ENCODE data around the gene SH3RF1.

The SH3RF1 gene

DNA sequence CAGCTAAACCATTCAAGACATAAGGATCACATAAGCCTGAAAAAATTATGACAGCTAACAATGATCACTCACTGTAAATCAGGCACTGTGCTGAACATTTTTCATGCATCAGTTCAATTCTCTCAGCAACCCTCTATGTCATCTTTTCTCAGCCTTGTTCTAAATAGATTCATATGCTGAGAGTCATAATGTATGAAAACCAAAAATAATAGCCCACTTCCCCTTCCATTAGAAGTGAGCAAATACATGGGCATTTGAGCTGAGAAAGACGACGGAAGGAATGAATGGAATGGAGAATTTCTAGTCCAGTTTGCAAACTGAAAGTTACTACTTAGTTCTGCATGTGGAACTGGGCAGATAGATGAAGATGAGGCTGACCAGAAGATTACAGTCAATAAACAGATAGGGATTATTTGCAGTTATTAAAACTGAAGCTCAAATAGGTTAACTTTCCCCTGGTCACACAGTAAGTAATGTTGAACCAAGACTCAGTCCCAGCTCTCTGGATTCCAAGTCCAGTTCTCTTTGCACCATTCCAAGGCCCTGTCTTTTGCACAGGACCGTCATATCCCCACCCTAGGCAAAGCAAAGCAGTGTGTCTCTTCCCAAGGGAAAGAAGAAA, 1.6 kb upstream of the SH3RF1 start:
- peaks cover 2% of the 10 kb centered on the region in 2 experiments for H3K36me3 ChIP-seq (ENCODE audit: control insufficient read depth in 1 of 2, insufficient read depth in 2 of 2, low read length in 2 of 2)
- no peak overlapping the region for H2BK5ac ChIP-seq (ENCODE audit: low read depth, low read length, poor library complexity)
- no CpG with 5 or more reads among the region's 3 CpGs for WGBS (ENCODE audit: extremely low coverage, insufficient coverage, insufficient read length)
- H2AFZ ChIP-seq (ENCODE audit: insufficient read depth, low read length, poor library complexity), result no peak overlapping the region
- no peak overlapping the region for H3K4ac ChIP-seq (ENCODE audit: low read depth, low read length)
- peak overlapping the region; percentile 78 for H2BK12ac ChIP-seq (ENCODE audit: low read length)
- H3K27ac ChIP-seq (ENCODE audit: low read depth, low read length), result peak overlapping the region; percentile 82
- H2AK5ac ChIP-seq (ENCODE audit: low read length), result no peak overlapping the region
- H3K4me3 ChIP-seq (ENCODE audit: low read depth, low read length), result no peak overlapping the region
- H3K27me3 ChIP-seq (ENCODE audit: insufficient read depth, low read length), result no peaks in the 10 kb centered on the region
- H4K12ac ChIP-seq (ENCODE audit: low read depth, low read length), result no peak overlapping the region
- no peak overlapping the region for H4K8ac ChIP-seq (ENCODE audit: low read depth, low read length)
- H3K4me2 ChIP-seq (ENCODE audit: low read length), result peak overlapping the region; percentile 82
- peaks cover 20% of the 10 kb centered on the region for H3K79me1 ChIP-seq (ENCODE audit: low read length)
- no peak overlapping the region for H3K23ac ChIP-seq (ENCODE audit: low read length)
- H3K9me3 ChIP-seq (ENCODE audit: insufficient read depth, low read depth, low read length), result no peaks in the 10 kb centered on the region
- peak overlapping the region; percentile 63 for H2BK120ac ChIP-seq (ENCODE audit: insufficient read depth, low read length, poor library complexity)
- DNase-seq, result peak; percentile 52 to 95
- no peak overlapping the region for H3K18ac ChIP-seq (ENCODE audit: low read length)
- no peak overlapping the region for H3K14ac ChIP-seq (ENCODE audit: low read length)
- no peak overlapping the region for H3K9ac ChIP-seq (ENCODE audit: low read length)
- peaks cover 9 to 18% of the 10 kb centered on the region in 2 experiments for H3K4me1 ChIP-seq (ENCODE audit: control insufficient read depth in 1 of 2, insufficient read depth in 2 of 2, low read length in 2 of 2)
- no peak overlapping the region for H4K91ac ChIP-seq (ENCODE audit: low read depth, low read length)
- peaks cover 18% of the 10 kb centered on the region for H3K79me2 ChIP-seq (ENCODE audit: control insufficient read depth, insufficient read depth, low read length, poor library complexity)

DNA sequence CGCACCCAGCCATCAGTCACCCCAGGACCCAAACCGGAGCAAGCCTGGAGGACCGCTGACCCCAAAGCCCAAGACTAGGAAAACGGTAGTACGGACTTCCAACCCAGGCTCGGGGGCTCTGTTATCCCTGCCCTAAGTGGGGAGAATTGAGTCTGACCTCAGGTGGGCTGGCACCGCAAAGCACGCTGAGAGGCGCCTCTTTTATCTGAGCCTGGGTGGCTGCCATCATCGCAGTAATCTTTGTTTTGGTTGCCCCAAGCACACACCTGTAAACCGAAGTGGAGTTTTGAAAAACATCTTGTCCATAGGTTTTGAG, 894 bp upstream of the SH3RF1 start:
- WGBS (ENCODE audit: extremely low coverage, insufficient coverage, insufficient read length), result no CpG with 5 or more reads among the region's 11 CpGs
- Histone ChIP-seq H3K4me1 (ENCODE audit: control insufficient read depth in 1 of 2, insufficient read depth in 2 of 2, low read length in 2 of 2) (peaks cover 9 to 18% of the 10 kb centered on the region in 2 experiments), H2AFZ (ENCODE audit: insufficient read depth, low read length, poor library complexity) (peak overlapping the region; percentile 68), H4K91ac (ENCODE audit: low read depth, low read length) (peak overlapping the region; percentile 93), H3K4me3 (ENCODE audit: low read depth, low read length) (peak overlapping the region; percentile 82), H3K27me3 (ENCODE audit: insufficient read depth, low read length) (no peaks in the 10 kb centered on the region), H3K9ac (ENCODE audit: low read length) (peak overlapping the region; percentile 86), H3K36me3 (ENCODE audit: control insufficient read depth in 1 of 2, insufficient read depth in 2 of 2, low read length in 2 of 2) (peaks cover 2% of the 10 kb centered on the region in 2 experiments), H2BK5ac (ENCODE audit: low read depth, low read length, poor library complexity) (peak overlapping the region; percentile 98), H3K18ac (ENCODE audit: low read length) (peak overlapping the region; percentile 91), H3K79me1 (ENCODE audit: low read length) (peaks cover 20% of the 10 kb centered on the region), H3K9me3 (ENCODE audit: insufficient read depth, low read depth, low read length) (no peaks in the 10 kb centered on the region), H3K79me2 (ENCODE audit: control insufficient read depth, insufficient read depth, low read length, poor library complexity) (peaks cover 18% of the 10 kb centered on the region), H2BK120ac (ENCODE audit: insufficient read depth, low read length, poor library complexity) (peak overlapping the region; percentile 90), H4K12ac (ENCODE audit: low read depth, low read length) (peak overlapping the region; percentile 68), H4K8ac (ENCODE audit: low read depth, low read length) (peak overlapping the region; percentile 75), H3K4me2 (ENCODE audit: low read length) (peak overlapping the region; percentile 82), H3K4ac (ENCODE audit: low read depth, low read length) (peak overlapping the region; percentile 77), H2BK12ac (ENCODE audit: low read length) (peak overlapping the region; percentile 74), H3K14ac (ENCODE audit: low read length) (peak overlapping the region; percentile 92), H3K23ac (ENCODE audit: low read length) (no peak overlapping the region), H3K27ac (ENCODE audit: low read depth, low read length) (peak overlapping the region; percentile 92), H2AK5ac (ENCODE audit: low read length) (peak overlapping the region; percentile 27)
- no peak for DNase-seq

DNA sequence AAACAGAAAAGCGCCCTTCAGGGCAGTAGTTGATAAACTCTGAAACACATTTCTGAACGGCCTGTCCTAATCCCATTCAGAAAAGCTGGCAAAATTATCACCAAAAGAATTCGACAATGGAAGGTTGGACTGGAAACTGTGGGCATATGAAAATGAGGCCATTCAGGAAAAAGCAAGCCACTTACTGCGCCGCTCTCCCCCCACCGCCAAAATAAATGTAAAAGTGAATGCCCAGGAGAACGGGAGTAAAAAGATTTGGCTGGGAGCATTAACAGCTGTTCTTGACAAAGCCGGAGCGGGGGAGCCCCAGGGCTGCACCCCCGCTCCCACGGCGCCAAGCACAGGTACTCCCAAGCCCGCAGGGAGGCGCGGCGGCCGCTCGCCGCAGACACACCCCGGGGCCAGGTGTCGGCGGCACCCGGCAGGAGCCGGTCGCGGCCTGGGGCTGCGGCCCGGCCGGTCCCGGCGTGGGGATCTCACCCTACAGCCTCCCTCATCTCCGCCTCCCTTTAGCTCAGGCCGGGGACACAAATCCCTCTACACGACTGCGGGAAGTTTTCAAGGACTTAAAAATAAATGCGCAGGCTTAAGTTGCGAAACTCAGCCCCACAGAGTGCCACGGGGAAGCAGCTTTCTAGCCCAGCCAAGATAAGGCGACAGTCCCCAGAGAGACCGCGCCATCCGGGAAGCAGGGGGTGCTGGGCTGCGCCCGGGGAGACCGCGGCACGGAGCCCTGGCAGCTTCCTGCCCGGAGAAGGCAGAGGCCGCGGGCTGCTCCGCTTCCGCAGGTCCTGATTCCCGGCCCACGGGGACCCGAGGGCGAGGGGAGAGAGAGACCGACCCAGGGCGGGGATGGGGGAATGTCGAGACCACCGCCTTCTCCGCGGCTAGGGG, 593 bp downstream of the SH3RF1 start:
- peak overlapping the region; percentile 26 for H3K4ac ChIP-seq (ENCODE audit: low read depth, low read length)
- H4K8ac ChIP-seq (ENCODE audit: low read depth, low read length), result peak overlapping the region; percentile 94
- H3K14ac ChIP-seq (ENCODE audit: low read length), result peak overlapping the region; percentile 97
- peak overlapping the region; percentile 79 for H2BK12ac ChIP-seq (ENCODE audit: low read length)
- H4K91ac ChIP-seq (ENCODE audit: low read depth, low read length), result peak overlapping the region; percentile 93
- H2BK120ac ChIP-seq (ENCODE audit: insufficient read depth, low read length, poor library complexity), result peak overlapping the region; percentile 94
- peaks cover 21% of the 10 kb centered on the region for H3K79me2 ChIP-seq (ENCODE audit: control insufficient read depth, insufficient read depth, low read length, poor library complexity)
- no CpG with 5 or more reads among the region's 62 CpGs for WGBS (ENCODE audit: extremely low coverage, insufficient coverage, insufficient read length)
- H2AK5ac ChIP-seq (ENCODE audit: low read length), result peak overlapping the region; percentile 49
- peak overlapping the region; percentile 98 for H3K18ac ChIP-seq (ENCODE audit: low read length)
- peaks cover 9 to 19% of the 10 kb centered on the region in 2 experiments for H3K4me1 ChIP-seq (ENCODE audit: control insufficient read depth in 1 of 2, insufficient read depth in 2 of 2, low read length in 2 of 2)
- H4K12ac ChIP-seq (ENCODE audit: low read depth, low read length), result peak overlapping the region; percentile 85
- H2AFZ ChIP-seq (ENCODE audit: insufficient read depth, low read length, poor library complexity), result peak overlapping the region; percentile 97
- peak overlapping the region; percentile 82 for H3K4me2 ChIP-seq (ENCODE audit: low read length)
- H3K36me3 ChIP-seq (ENCODE audit: control insufficient read depth in 1 of 2, insufficient read depth in 2 of 2, low read length in 2 of 2), result peaks cover 2 to 5% of the 10 kb centered on the region in 2 experiments
- no peaks in the 10 kb centered on the region for H3K27me3 ChIP-seq (ENCODE audit: insufficient read depth, low read length)
- H3K23ac ChIP-seq (ENCODE audit: low read length), result no peak overlapping the region
- peak overlapping the region; percentile 82 for H3K4me3 ChIP-seq (ENCODE audit: low read depth, low read length)
- H3K9ac ChIP-seq (ENCODE audit: low read length), result peak overlapping the region; percentile 93
- no peaks in the 10 kb centered on the region for H3K9me3 ChIP-seq (ENCODE audit: insufficient read depth, low read depth, low read length)
- peaks cover 20% of the 10 kb centered on the region for H3K79me1 ChIP-seq (ENCODE audit: low read length)
- peak overlapping the region; percentile 98 for H2BK5ac ChIP-seq (ENCODE audit: low read depth, low read length, poor library complexity)
- DNase-seq, result peak; percentile 59 to 65
- peak overlapping the region; percentile 94 for H3K27ac ChIP-seq (ENCODE audit: low read depth, low read length)

DNA sequence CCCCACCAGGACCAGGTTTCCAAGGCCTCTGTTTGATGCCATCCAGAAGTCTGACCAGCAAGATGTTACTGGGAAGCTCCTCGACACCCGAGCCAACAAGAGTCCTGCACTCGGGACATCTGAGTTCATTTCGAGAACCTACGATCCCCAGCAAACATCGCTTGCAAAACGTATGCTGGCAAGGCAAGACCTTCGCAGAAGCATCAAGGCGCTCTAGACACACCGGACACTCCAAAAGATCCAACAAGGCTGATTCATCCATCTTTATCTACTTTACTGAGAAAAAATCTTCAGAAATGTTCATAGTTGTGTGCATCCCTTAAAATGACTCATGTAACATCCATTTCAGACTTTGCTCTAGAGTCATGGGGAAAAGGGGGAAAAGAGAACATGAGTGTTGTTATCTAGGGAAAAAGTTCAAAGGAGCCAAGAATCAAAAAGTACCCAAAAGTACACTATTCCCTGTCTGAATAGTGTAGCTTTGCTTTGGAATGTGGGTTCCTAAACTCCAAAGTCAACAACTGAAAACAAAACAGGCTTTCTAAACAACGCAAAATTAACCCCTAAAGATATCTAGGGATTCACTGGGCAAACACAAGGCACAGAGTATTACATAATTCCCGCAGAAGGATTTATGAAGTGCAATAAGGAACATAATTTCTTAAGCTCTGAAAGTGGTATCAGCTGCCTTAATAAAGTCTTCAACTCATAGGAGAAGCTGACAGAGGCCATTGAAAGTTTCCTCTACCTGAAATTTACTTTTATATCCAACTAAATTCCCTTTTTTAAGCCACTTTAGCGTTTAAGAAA, 1.6 kb downstream of the SH3RF1 start:
- Histone ChIP-seq H3K18ac (ENCODE audit: low read length) (peak overlapping the region; percentile 92), H2AFZ (ENCODE audit: insufficient read depth, low read length, poor library complexity) (no peak overlapping the region), H3K27me3 (ENCODE audit: insufficient read depth, low read length) (no peaks in the 10 kb centered on the region), H3K4ac (ENCODE audit: low read depth, low read length) (peak overlapping the region; percentile 90), H3K23ac (ENCODE audit: low read length) (no peak overlapping the region), H4K8ac (ENCODE audit: low read depth, low read length) (peak overlapping the region; percentile 2), H2BK120ac (ENCODE audit: insufficient read depth, low read length, poor library complexity) (no peak overlapping the region), H2BK12ac (ENCODE audit: low read length) (peak overlapping the region; percentile 75), H3K9ac (ENCODE audit: low read length) (no peak overlapping the region), H3K4me2 (ENCODE audit: low read length) (peak overlapping the region; percentile 82), H3K14ac (ENCODE audit: low read length) (peak overlapping the region; percentile 40), H4K12ac (ENCODE audit: low read depth, low read length) (no peak overlapping the region), H2AK5ac (ENCODE audit: low read length) (no peak overlapping the region), H3K4me3 (ENCODE audit: low read depth, low read length) (no peak overlapping the region), H4K91ac (ENCODE audit: low read depth, low read length) (peak overlapping the region; percentile 35), H2BK5ac (ENCODE audit: low read depth, low read length, poor library complexity) (peak overlapping the region; percentile 54), H3K9me3 (ENCODE audit: insufficient read depth, low read depth, low read length) (no peaks in the 10 kb centered on the region), H3K36me3 (ENCODE audit: control insufficient read depth in 1 of 2, insufficient read depth in 2 of 2, low read length in 2 of 2) (peaks cover 5 to 7% of the 10 kb centered on the region in 2 experiments), H3K27ac (ENCODE audit: low read depth, low read length) (peak overlapping the region; percentile 9), H3K79me2 (ENCODE audit: control insufficient read depth, insufficient read depth, low read length, poor library complexity) (peaks cover 21% of the 10 kb centered on the region), H3K79me1 (ENCODE audit: low read length) (peaks cover 20% of the 10 kb centered on the region), H3K4me1 (ENCODE audit: control insufficient read depth in 1 of 2, insufficient read depth in 2 of 2, low read length in 2 of 2) (peaks cover 9 to 19% of the 10 kb centered on the region in 2 experiments)
- WGBS (ENCODE audit: extremely low coverage, insufficient coverage, insufficient read length), result no CpG with 5 or more reads among the region's 13 CpGs
- peak; percentile 83 to 92 for DNase-seq

Data from trophoblast cell (in vitro differentiated cells and primary cell).